Urothelium cell line (cell line): ENCODE measurements around the gene TUBGCP6.
A peak's percentile ranks its signal among the peaks of the same experiment; 100 is the strongest.

Experiments
- DNase-seq: peaks from one replicate; pipeline ENCODE4 v3.0.0; 2011; ENCODE audit warnings: low spot score, mixed read lengths
- FAIRE-seq: peaks from 2 replicates; lab custom pipeline; 2011; peaks lifted over from hg19 to GRCh38; lab: Jason Lieb, UNC

TUBGCP6 gene

GRCh38 chr22:50199251-50199721 is 45.5 kb downstream of the TUBGCP6 start:
- no peak for FAIRE-seq
- no peak for DNase-seq

GRCh38 chr22:50198624-50199017 is 46.2 kb downstream of the TUBGCP6 start:
- no peak for DNase-seq
- no peak for FAIRE-seq

- DNase-seq: no peak
- no peak for FAIRE-seq
These were observed 46.8 kb downstream of the TUBGCP6 start for GRCh38 chr22:50197856-50198623.

GRCh38 chr22:50197000-50197800 is 47.6 kb downstream of the TUBGCP6 start:
- no peak for FAIRE-seq
- DNase-seq: no peak

- FAIRE-seq: no peak
- DNase-seq: no peak
These were observed 48.6 kb downstream of the TUBGCP6 start for GRCh38 chr22:50196256-50196655.

GRCh38 chr22:50194037-50194805 is 50.6 kb downstream of the TUBGCP6 start:
- FAIRE-seq (no peak), DNase-seq (no peak)

GRCh38 chr22:50193621-50194020 is 51.2 kb downstream of the TUBGCP6 start:
- FAIRE-seq (no peak), DNase-seq (no peak)

GRCh38 chr22:50192436-50193204 is 52.2 kb downstream of the TUBGCP6 start:
- no peak for DNase-seq
- FAIRE-seq: no peak

GRCh38 chr22:50190941-50191741 is 53.7 kb downstream of the TUBGCP6 start:
- no peak for FAIRE-seq
- no peak for DNase-seq

- FAIRE-seq (no peak), DNase-seq (no peak)
These were observed 54.5 kb downstream of the TUBGCP6 start for GRCh38 chr22:50190182-50190940.

- no peak for DNase-seq
- no peak for FAIRE-seq
These were observed 55.0 kb downstream of the TUBGCP6 start for GRCh38 chr22:50189849-50190181.

GRCh38 chr22:50189184-50189848 is 55.5 kb downstream of the TUBGCP6 start:
- FAIRE-seq (no peak), DNase-seq (no peak)

GRCh38 chr22:50188356-50188755 is 56.5 kb downstream of the TUBGCP6 start:
- FAIRE-seq: no peak
- DNase-seq: no peak

GRCh38 chr22:50186761-50187523 is 57.9 kb downstream of the TUBGCP6 start:
- FAIRE-seq (no peak), DNase-seq (no peak)

GRCh38 chr22:50186181-50186714 is 58.6 kb downstream of the TUBGCP6 start:
- DNase-seq: no peak
- no peak for FAIRE-seq

- FAIRE-seq (peak; percentile 97), DNase-seq (peak; percentile 99)
These were observed 59.3 kb downstream of the TUBGCP6 start, which contains the start of gene TRABD for GRCh38 chr22:50185375-50186087. TRABD (plus strand) TSS chr22:50185913; CDS start chr22:50193061, 7,148 bp downstream.

- DNase-seq: no peak
- no peak for FAIRE-seq
These were observed 59.9 kb downstream of the TUBGCP6 start for GRCh38 chr22:50184902-50185374.
